HL-60 (cell line): ENCODE data around the gene QRFP.

Experiments used
- DNase-seq, 2 experiments: peaks; one replicate each; pipeline ENCODE4 v3.0.0-alpha.2; 2010 to 2020; ENCODE audit warnings: low read depth in 1 of 2, low spot score in 1 of 2
- H3K27ac ChIP-seq: fragments of 250-450 bp; sonication (Bioruptor Pico); replicated peaks from 2 replicates; pipeline ENCODE4 v1.5.1; 2020; ENCODE audit warnings: mild to moderate bottlenecking, moderate library complexity
- H3K27me3 ChIP-seq: fragments of 250-450 bp; sonication (Bioruptor Pico); 2 replicates; pipeline ENCODE4 v1.5.1; 2021; ENCODE audit warnings: mild to moderate bottlenecking, moderate library complexity; ENCODE audit not compliant: insufficient read depth, poor library complexity, severe bottlenecking
- H3K4me3 ChIP-seq: replicated peaks from 2 replicates; pipeline ENCODE4 v1.5.1; 2011; ENCODE audit warnings: mild to moderate bottlenecking, control low read depth, low read length; ENCODE audit not compliant: insufficient read depth
- GABPA ChIP-seq: IDR thresholded peaks from 2 replicates; pipeline ENCODE4 v1.6.1; 2012; ENCODE audit warnings: low read depth
- POLR2AphosphoS5 ChIP-seq: IDR thresholded peaks from 2 replicates; pipeline ENCODE4 v1.6.1; 2012; ENCODE audit warnings: low read depth
- SPI1 ChIP-seq: IDR thresholded peaks from 2 replicates; pipeline ENCODE4 v1.6.1; 2012; ENCODE audit warnings: low read depth, mild to moderate bottlenecking, borderline replicate concordance
- TF ChIP-seq, protein P1 (sequence below): IDR thresholded peaks from 2 replicates; pipeline ENCODE4 v1.6.1; 2012; ENCODE audit warnings: low read depth; ENCODE audit not compliant: insufficient replicate concordance
- TF ChIP-seq, protein P2 (sequence below): IDR thresholded peaks from one replicate; pipeline ENCODE4 v1.5.1; 2011; ENCODE audit warnings: low read length, control low read depth, inconsistent platforms; ENCODE audit not compliant: insufficient read depth

Gene QRFP

DNA sequence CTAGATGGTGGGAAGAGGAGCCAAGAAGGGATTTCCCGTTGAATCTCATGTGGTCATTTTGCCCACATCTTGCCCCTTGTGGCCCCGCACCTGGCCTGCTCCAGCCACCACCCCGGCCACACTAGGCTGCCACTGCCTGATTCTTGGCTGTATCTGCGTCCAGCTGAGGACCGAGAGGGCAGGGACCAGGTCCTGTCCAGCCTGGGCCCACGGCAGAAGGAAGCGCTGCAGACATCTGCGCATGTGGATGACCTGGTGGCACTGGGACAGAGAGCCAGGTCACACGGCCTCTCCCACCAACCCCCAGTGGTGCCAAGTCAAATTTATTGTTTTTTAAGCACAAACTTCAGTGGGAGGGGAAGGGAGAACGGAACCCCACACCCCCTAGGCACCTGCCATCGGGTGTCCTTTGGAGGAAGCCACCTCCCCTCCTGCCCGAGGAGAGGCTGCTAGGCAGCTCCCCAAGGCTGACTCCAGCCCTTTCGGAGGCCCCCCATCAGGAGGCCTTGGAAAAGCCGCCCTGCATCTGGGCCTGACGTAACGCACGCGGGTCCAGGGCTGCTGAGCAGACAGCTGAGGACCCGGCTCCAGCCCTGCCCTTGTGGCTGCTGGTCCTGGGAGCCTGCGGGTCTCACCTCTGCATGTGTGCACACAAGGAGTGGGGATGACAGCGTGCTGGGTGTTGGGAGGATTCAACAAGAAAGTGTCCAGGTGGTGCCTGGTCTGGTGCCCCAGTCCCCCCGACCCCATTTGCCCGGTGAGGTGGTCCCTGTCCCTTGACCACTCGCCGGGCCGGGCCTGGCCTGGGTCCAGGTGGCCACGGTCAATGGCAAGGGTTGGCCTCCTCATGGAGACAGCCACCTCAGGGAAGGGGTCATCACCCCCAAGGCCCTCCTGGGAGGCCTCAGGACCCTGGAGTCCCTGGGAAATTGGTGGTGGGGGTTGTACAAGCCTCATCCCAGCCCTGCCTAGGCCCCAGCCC is 5.9 kb upstream of the QRFP start:
- H3K27me3 ChIP-seq = no peaks in the 10 kb centered on the region
- H3K4me3 ChIP-seq = no peak overlapping the region
- H3K27ac ChIP-seq = no peak overlapping the region
- TF ChIP-seq SPI1 (no peak), GABPA (no peak), POLR2AphosphoS5 (no peak)
- TF ChIP-seq, protein P1, sequence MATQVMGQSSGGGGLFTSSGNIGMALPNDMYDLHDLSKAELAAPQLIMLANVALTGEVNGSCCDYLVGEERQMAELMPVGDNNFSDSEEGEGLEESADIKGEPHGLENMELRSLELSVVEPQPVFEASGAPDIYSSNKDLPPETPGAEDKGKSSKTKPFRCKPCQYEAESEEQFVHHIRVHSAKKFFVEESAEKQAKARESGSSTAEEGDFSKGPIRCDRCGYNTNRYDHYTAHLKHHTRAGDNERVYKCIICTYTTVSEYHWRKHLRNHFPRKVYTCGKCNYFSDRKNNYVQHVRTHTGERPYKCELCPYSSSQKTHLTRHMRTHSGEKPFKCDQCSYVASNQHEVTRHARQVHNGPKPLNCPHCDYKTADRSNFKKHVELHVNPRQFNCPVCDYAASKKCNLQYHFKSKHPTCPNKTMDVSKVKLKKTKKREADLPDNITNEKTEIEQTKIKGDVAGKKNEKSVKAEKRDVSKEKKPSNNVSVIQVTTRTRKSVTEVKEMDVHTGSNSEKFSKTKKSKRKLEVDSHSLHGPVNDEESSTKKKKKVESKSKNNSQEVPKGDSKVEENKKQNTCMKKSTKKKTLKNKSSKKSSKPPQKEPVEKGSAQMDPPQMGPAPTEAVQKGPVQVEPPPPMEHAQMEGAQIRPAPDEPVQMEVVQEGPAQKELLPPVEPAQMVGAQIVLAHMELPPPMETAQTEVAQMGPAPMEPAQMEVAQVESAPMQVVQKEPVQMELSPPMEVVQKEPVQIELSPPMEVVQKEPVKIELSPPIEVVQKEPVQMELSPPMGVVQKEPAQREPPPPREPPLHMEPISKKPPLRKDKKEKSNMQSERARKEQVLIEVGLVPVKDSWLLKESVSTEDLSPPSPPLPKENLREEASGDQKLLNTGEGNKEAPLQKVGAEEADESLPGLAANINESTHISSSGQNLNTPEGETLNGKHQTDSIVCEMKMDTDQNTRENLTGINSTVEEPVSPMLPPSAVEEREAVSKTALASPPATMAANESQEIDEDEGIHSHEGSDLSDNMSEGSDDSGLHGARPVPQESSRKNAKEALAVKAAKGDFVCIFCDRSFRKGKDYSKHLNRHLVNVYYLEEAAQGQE = no peak
- TF ChIP-seq, protein P2, sequence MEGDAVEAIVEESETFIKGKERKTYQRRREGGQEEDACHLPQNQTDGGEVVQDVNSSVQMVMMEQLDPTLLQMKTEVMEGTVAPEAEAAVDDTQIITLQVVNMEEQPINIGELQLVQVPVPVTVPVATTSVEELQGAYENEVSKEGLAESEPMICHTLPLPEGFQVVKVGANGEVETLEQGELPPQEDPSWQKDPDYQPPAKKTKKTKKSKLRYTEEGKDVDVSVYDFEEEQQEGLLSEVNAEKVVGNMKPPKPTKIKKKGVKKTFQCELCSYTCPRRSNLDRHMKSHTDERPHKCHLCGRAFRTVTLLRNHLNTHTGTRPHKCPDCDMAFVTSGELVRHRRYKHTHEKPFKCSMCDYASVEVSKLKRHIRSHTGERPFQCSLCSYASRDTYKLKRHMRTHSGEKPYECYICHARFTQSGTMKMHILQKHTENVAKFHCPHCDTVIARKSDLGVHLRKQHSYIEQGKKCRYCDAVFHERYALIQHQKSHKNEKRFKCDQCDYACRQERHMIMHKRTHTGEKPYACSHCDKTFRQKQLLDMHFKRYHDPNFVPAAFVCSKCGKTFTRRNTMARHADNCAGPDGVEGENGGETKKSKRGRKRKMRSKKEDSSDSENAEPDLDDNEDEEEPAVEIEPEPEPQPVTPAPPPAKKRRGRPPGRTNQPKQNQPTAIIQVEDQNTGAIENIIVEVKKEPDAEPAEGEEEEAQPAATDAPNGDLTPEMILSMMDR = no peak
- DNase-seq = no peak

DNA sequence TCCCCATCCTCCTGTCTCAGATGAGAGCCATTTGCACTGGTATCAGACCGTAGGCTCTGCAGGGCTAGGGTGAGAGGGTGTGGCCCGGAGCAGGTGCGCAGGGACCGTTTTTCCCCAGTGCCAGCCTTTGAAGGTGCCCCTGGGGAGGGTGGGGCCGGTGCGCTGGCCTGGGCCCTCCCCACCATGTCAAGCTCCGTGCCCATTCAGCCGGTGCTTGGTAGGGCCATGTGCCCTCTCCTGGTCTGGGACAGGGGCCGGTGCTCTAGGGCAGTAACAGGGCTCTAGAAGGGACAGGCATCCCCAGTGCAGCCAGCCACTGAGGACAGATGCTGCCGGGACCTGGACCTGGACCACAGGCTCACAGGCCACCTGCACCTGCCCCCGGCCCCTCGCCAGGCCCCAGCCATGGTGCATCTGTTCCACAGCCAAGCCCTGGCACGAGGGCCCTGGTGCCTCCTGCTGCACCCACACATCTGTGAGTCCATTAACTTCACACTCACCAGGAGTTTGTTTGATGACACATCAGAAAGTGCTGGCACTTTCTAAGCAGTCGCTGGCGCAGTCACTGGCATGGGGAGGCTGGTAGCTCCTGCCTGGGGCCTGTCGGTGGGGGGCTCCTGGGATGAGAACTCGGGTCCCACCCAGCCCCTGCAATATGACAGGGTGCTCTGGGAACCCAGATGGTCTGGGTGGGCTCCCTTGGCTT is 5.0 kb upstream of the QRFP start:
- TF ChIP-seq, protein P1 = no peak
- TF ChIP-seq SPI1 = no peak
- TF ChIP-seq GABPA = no peak
- TF ChIP-seq, protein P2 = no peak
- TF ChIP-seq POLR2AphosphoS5 = no peak

DNA sequence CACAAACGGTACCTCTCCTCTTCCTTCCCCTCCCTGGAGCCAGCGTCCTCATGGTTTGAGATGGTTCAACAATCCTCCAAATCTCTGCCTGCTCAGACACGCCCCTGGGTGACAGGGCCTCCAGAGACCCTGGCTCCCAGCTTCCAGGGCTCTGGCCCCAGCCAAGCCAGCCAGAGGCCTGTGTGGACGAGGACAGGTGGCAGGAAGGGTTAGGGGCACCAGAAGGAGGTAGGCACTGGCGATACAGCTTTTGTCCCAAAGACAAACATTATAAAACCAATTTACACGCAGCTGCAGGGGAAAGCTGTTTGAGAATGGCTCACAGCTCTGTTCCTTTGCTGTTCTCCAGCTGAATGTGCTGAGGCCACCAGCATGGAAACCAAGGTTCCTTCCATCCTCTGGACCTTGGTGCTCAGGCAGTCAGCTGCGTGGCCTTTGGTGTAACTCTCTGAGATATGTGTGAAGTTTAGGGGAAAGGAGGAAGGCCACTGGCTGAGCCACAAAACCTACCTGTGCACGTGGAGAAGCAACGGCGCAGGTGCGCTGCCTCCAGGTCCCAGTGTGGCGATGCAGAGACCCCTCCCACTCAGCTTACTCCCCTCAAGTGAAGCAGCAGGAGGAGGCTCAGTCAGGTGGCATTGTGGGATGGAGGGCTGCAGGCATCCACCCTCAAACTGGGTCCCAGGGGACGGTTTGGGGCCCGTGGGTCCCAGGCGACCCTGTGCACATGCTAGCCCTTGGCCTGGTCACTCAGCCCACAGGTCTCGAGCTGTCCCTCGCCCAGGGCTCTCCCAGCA is 4.3 kb upstream of the QRFP start:
- no peak for DNase-seq
- TF ChIP-seq GABPA (no peak), POLR2AphosphoS5 (no peak), SPI1 (no peak)
- TF ChIP-seq, protein P2 = no peak
- TF ChIP-seq, protein P1 = no peak
- no peaks in the 10 kb centered on the region for H3K27me3 ChIP-seq
- no peak overlapping the region for H3K4me3 ChIP-seq
- H3K27ac ChIP-seq = no peak overlapping the region

More for the DNA sequence above, 5.0 kb upstream of the QRFP start:
- Histone ChIP-seq H3K27ac (no peak overlapping the region), H3K4me3 (no peak overlapping the region), H3K27me3 (no peaks in the 10 kb centered on the region)
- no peak for DNase-seq
